ENCODE measurements around the gene BRIP1.

- no peak for TF ChIP-seq CTCF (IDR thresholded peaks at IDR 0.05; ENCODE audit: insufficient read depth, low read depth, low read length)
- TF ChIP-seq EZH2 (IDR thresholded peaks at IDR 0.05; ENCODE audit: insufficient read depth, low read length), result no peak
Observed at GRCh38 chr17:61835606-61836005, 27.7 kb downstream of the BRIP1 start.
